Pericardium fibroblast (primary cell): ENCODE results near the gene GMPS. TPM values are rescaled to one million over a fixed set of nuclear protein-coding genes. Genes with fewer than 3 reads are reported as not detected.

Experiments used
- total RNA-seq: library from RNA; depleted of rRNA; stranded (reverse); fragments of >200 nt; gene quantifications from 2 replicates; pipeline ENCODE4 v1.2.3, GENCODE V29; 2015

GMPS gene
- 35.1 and 38.5 TPM in 2 replicates for total RNA-seq

GRCh38 chr3:155870133-155870944 lies at the start of gene GMPS:
TSS of gene GMPS (plus strand) at chr3:155870650. CDS start at chr3:155870871, 221 bp downstream.

GRCh38 chr3:155854141-155854940 lies 16.1 kb upstream of the GMPS start, which contains the start of gene SLC33A1:
TSS of gene SLC33A1 (minus strand) at chr3:155854427. CDS start at chr3:155853997, 430 bp downstream.

Other genes with a start within 250 kb of the GMPS start
- gene PLCH1, start 125.6 kb upstream of the GMPS start, total RNA-seq, result not detected in 2 replicates
- 2.0 and 5.6 TPM in 2 replicates for gene C3orf33, start 64.4 kb upstream of the GMPS start, total RNA-seq
- 24.4 and 35.0 TPM in 2 replicates for gene SLC33A1, start 16.2 kb upstream of the GMPS start, total RNA-seq
- 0.12 and 2.2 TPM in 2 replicates for gene KCNAB1, start 249.9 kb downstream of the GMPS start, total RNA-seq